ENCODE data around the gene ATF7IP2. TPM values are rescaled to one million over a fixed set of nuclear protein-coding genes. Genes with fewer than 3 reads are reported as not detected.

Gene ATF7IP2
- total and polyA plus RNA-seq, 9 of the 15 experiments (the other 6 are each of a cell fraction or from before 2014, with no cell fraction given) = 131 to 515 (median 196) TPM

DNA sequence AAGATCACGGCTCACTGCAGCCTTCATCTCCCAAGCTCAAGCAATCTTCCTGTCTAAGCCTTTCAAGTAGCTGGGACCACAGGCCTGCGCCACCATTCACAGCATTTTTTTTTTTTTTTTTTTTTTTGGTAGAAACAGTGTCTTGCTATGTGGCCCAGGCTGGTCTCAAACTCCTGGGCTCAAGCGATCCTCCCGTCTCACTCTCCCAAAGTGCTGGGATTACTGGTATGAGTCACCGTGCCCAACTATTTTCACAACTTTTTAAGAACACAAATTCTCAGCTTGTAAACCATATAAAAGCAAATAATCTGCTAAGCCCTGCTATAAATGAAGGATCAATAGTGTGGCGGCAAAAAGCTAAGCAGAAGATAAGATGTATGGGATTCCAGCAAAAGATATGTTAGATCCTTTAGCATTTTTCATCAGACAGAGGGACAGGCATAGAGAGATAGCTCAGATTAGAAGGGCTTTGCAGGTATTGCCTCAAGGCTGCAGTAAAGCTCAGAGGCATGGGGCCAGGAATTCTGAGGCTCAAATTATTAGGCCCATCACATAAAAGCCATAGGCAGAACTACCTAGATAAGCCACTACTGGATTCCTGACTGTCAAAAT, 139.5 kb downstream of the ATF7IP2 start (continued):
- no peak for TF ChIP-seq PHF8 (IDR thresholded peaks at IDR 0.05; ENCODE audit: borderline replicate concordance, low read length)
- no peak for TF ChIP-seq JUN (IDR thresholded peaks at IDR 0.05; ENCODE audit: borderline replicate concordance, low read depth, low read length)
- TF ChIP-seq JUN (CRISPR knock-in tag; IDR thresholded peaks at IDR 0.05; ENCODE audit: borderline replicate concordance) = no peak
- no peak for TF ChIP-seq NRF1 (conservative IDR thresholded peaks at IDR 0.05 in 1 of 2, IDR thresholded peaks at IDR 0.05 in 1 of 2)
- no peak for TF ChIP-seq ZNF197 (CRISPR knock-in tag; IDR thresholded peaks at IDR 0.05; ENCODE audit: low read depth)
- TF ChIP-seq, protein P1, sequence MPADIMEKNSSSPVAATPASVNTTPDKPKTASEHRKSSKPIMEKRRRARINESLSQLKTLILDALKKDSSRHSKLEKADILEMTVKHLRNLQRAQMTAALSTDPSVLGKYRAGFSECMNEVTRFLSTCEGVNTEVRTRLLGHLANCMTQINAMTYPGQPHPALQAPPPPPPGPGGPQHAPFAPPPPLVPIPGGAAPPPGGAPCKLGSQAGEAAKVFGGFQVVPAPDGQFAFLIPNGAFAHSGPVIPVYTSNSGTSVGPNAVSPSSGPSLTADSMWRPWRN (IDR thresholded peaks at IDR 0.05; ENCODE audit: low read depth) = no peak
- TF ChIP-seq ZNF311 (CRISPR knock-in tag; IDR thresholded peaks at IDR 0.05) = no peak
- TF ChIP-seq CBX8 (IDR thresholded peaks at IDR 0.05; ENCODE audit: borderline replicate concordance, extremely low read depth, low read depth, low read length, poor library complexity, severe bottlenecking) = no peak

GRCh38 chr16:10526962-10527361, 141.1 kb downstream of the ATF7IP2 start:
- peaks cover 27 to 35% of the 10 kb centered on the region in 2 experiments; a peak in 4 of 5 replicates for H3K27me3 ChIP-seq (ENCODE audit: control insufficient read depth in 2 of 2, insufficient read depth in 2 of 2, low read length in 2 of 2)
- H3K9me3 ChIP-seq (replicated peaks; ENCODE audit: control insufficient read depth, insufficient read depth, low read depth, low read length) = no peaks in the 10 kb centered on the region
- H3K9ac ChIP-seq (ENCODE audit: insufficient read depth in 1 of 2, low read depth in 2 of 2, low read length in 2 of 2) = no peak overlapping the region
- ATAC-seq = no peak
- no peak for TF ChIP-seq TRIM28 (IDR thresholded peaks at IDR 0.05)
- TF ChIP-seq TFAM (CRISPR knock-in tag; conservative IDR thresholded peaks at IDR 0.05) = no peak
- TF ChIP-seq PHTF2 (CRISPR knock-in tag; IDR thresholded peaks at IDR 0.05) = no peak
- no peak for TF ChIP-seq ZNF324 (CRISPR knock-in tag; IDR thresholded peaks at IDR 0.05)
- TF ChIP-seq ZNF239 (CRISPR knock-in tag; IDR thresholded peaks at IDR 0.05) = no peak
- no peak for TF ChIP-seq SETDB1 (IDR thresholded peaks at IDR 0.05; ENCODE audit: low read length)
- TF ChIP-seq, protein P2, sequence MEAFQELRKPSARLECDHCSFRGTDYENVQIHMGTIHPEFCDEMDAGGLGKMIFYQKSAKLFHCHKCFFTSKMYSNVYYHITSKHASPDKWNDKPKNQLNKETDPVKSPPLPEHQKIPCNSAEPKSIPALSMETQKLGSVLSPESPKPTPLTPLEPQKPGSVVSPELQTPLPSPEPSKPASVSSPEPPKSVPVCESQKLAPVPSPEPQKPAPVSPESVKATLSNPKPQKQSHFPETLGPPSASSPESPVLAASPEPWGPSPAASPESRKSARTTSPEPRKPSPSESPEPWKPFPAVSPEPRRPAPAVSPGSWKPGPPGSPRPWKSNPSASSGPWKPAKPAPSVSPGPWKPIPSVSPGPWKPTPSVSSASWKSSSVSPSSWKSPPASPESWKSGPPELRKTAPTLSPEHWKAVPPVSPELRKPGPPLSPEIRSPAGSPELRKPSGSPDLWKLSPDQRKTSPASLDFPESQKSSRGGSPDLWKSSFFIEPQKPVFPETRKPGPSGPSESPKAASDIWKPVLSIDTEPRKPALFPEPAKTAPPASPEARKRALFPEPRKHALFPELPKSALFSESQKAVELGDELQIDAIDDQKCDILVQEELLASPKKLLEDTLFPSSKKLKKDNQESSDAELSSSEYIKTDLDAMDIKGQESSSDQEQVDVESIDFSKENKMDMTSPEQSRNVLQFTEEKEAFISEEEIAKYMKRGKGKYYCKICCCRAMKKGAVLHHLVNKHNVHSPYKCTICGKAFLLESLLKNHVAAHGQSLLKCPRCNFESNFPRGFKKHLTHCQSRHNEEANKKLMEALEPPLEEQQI (IDR thresholded peaks at IDR 0.05) = no peak
- no peak for TF ChIP-seq MIER1 (IDR thresholded peaks at IDR 0.05; ENCODE audit: low read depth)
- no peak for TF ChIP-seq BACH1 (tag; IDR thresholded peaks at IDR 0.05)
- no peak for TF ChIP-seq EP400 (IDR thresholded peaks at IDR 0.05)
- no peaks in the 10 kb centered on the region for H3K9me1 ChIP-seq (ENCODE audit: control insufficient read depth, insufficient read depth, low read length)
- ChIA-PET POLR2A (no interaction called here), CTCF (ENCODE audit: low intra/inter-chr PET ratio) (no interaction called here)
- no peak for FAIRE-seq
- 23% methylated on average over 7 of the region's 7 CpGs for WGBS (ENCODE audit: insufficient coverage, low coverage, missing lambda C conversion rate)
- H3K4me1 ChIP-seq (replicated peaks in 1 of 2; ENCODE audit: control insufficient read depth in 2 of 2, insufficient read depth in 2 of 2, low read length in 2 of 2) = no peaks in the 10 kb centered on the region
- H3K4me2 ChIP-seq (ENCODE audit: insufficient read depth, low read length) = no peak overlapping the region
- no peak for DNase-seq (ENCODE audit: extremely low read depth in 1 of 4, low spot score in 3 of 4)
- intact Hi-C loops (cut with micrococcal nuclease) (no loop called here), in situ Hi-C loops (cut with MboI) (loop anchor here (5.0 kb wide), 1 partner anchor 385 kb away; no protein-coding TSS in a partner anchor)
- no peak overlapping the region for H3K4me3 ChIP-seq
- H4K20me1 ChIP-seq (replicated peaks; ENCODE audit: control insufficient read depth, insufficient read depth, low read length) = 0 out of 2 replicates have a peak, but pooled peaks cover 5% of the 10 kb centered on the region
- no peak overlapping the region for H3K27ac ChIP-seq (ENCODE audit: extremely low read depth, low read depth, low read length)
- no peak overlapping the region for H2AFZ ChIP-seq (ENCODE audit: low read depth, low read length)
- H3K36me3 ChIP-seq (ENCODE audit: control insufficient read depth, insufficient read depth, low read length) = no peaks in the 10 kb centered on the region
- no peaks in the 10 kb centered on the region for H3K79me2 ChIP-seq (ENCODE audit: control insufficient read depth, insufficient read depth, low read length)
- BruUV-seq (replicated peaks) = no TSS peak
